CD4-positive, alpha-beta T cell treated with Interleukin-21 for 1 hour (primary cell): ENCODE results near the gene PCP4.

Experiments
- DNase-seq: peaks from one replicate; pipeline ENCODE4 v3.0.0-alpha.2; 2020

The PCP4 gene

DNA sequence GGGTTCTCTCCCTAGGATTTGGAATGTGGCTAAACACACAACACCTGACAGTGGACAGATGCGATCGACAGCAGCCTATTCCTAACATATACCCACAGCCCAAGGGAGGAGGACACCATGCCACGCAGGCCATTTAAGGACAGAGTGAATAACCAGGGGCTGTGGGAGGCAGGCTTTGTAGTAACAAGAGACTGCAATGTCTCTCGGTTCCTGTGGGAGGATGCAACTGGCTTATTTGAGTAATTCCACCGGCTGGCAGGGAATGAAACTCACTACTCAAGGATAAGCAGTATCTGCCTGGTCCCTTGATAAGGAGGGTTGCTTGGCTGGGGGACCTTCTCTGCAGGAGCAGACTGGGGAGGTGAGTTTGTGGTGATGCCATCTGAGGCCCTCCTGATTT lies 109.6 kb downstream of the PCP4 start:
- DNase-seq = no peak
